ENCODE measurements around the gene SCML1. TPM values are rescaled to one million over a fixed set of nuclear protein-coding genes. Genes with fewer than 3 reads are reported as not detected.

SCML1 gene
- total and polyA plus RNA-seq, 10 of the 15 experiments (the other 5 are each of a cell fraction or from before 2014, with no cell fraction given) = 0.62 to 48.3 (median 1.6) TPM

- BruUV-seq (replicated peaks) = no TSS peak
- no peak for FAIRE-seq
- 35% methylated on average over 2 of the region's 2 CpGs for WGBS (ENCODE audit: insufficient coverage, insufficient replicate concordance, low lambda C conversion rate, missing lambda C conversion rate)
- no peak for TF ChIP-seq GATAD2B (conservative IDR thresholded peaks at IDR 0.05; ENCODE audit: low read depth)
- TF ChIP-seq SIN3A (IDR thresholded peaks at IDR 0.05; ENCODE audit: low read depth, low read length) = no peak
- no peak for TF ChIP-seq ZNF274 (IDR thresholded peaks at IDR 0.05; ENCODE audit: insufficient read depth, insufficient read length)
- no peak for TF ChIP-seq RCOR1 (conservative IDR thresholded peaks at IDR 0.05; ENCODE audit: low read depth, low read length)
- TF ChIP-seq MTA2 (IDR thresholded peaks at IDR 0.05; ENCODE audit: low read depth) = no peak
- no peak for TF ChIP-seq NFYA (IDR thresholded peaks at IDR 0.05; ENCODE audit: borderline replicate concordance, low read depth, low read length)
- no peak for TF ChIP-seq E2F8 (IDR thresholded peaks at IDR 0.05; ENCODE audit: low read depth, partially characterized antibody)
- no peak for TF ChIP-seq ZNF687 (IDR thresholded peaks at IDR 0.05)
- TF ChIP-seq USF2 (IDR thresholded peaks at IDR 0.05; ENCODE audit: borderline replicate concordance, low read depth, low read length) = no peak
- TF ChIP-seq, protein P1, sequence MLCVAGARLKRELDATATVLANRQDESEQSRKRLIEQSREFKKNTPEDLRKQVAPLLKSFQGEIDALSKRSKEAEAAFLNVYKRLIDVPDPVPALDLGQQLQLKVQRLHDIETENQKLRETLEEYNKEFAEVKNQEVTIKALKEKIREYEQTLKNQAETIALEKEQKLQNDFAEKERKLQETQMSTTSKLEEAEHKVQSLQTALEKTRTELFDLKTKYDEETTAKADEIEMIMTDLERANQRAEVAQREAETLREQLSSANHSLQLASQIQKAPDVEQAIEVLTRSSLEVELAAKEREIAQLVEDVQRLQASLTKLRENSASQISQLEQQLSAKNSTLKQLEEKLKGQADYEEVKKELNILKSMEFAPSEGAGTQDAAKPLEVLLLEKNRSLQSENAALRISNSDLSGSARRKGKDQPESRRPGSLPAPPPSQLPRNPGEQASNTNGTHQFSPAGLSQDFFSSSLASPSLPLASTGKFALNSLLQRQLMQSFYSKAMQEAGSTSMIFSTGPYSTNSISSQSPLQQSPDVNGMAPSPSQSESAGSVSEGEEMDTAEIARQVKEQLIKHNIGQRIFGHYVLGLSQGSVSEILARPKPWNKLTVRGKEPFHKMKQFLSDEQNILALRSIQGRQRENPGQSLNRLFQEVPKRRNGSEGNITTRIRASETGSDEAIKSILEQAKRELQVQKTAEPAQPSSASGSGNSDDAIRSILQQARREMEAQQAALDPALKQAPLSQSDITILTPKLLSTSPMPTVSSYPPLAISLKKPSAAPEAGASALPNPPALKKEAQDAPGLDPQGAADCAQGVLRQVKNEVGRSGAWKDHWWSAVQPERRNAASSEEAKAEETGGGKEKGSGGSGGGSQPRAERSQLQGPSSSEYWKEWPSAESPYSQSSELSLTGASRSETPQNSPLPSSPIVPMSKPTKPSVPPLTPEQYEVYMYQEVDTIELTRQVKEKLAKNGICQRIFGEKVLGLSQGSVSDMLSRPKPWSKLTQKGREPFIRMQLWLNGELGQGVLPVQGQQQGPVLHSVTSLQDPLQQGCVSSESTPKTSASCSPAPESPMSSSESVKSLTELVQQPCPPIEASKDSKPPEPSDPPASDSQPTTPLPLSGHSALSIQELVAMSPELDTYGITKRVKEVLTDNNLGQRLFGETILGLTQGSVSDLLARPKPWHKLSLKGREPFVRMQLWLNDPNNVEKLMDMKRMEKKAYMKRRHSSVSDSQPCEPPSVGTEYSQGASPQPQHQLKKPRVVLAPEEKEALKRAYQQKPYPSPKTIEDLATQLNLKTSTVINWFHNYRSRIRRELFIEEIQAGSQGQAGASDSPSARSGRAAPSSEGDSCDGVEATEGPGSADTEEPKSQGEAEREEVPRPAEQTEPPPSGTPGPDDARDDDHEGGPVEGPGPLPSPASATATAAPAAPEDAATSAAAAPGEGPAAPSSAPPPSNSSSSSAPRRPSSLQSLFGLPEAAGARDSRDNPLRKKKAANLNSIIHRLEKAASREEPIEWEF (IDR thresholded peaks at IDR 0.05; ENCODE audit: insufficient replicate concordance, low read depth, low read length) = no peak
- no peak for TF ChIP-seq MEF2A (IDR thresholded peaks at IDR 0.05; ENCODE audit: insufficient read depth, low read depth, low read length)
Observed at GRCh38 chrX:17725181-17725580, 12.1 kb upstream of the SCML1 start.

More at GRCh38 chrX:17725181-17725580, 12.1 kb upstream of the SCML1 start:
- Histone ChIP-seq H3K9me3 (replicated peaks; ENCODE audit: control insufficient read depth, insufficient read depth, low read length) (no peaks in the 10 kb centered on the region), H3K79me2 (ENCODE audit: control insufficient read depth, insufficient read depth, low read length) (no peaks in the 10 kb centered on the region), H3K36me3 (ENCODE audit: control insufficient read depth in 2 of 2, insufficient read depth in 2 of 2, low read length in 1 of 2) (no peaks in the 10 kb centered on the region), H3K4me3 (no peak overlapping the region), H4K20me1 (ENCODE audit: control insufficient read depth, insufficient read depth) (no peaks in the 10 kb centered on the region), H3K9ac (ENCODE audit: control insufficient read depth, insufficient read depth, low read length) (no peak overlapping the region), H3K4me2 (ENCODE audit: control insufficient read depth, insufficient read depth) (no peak overlapping the region), H2AFZ (ENCODE audit: control insufficient read depth, low read depth, low read length) (no peak overlapping the region), H3K27ac (ENCODE audit: control insufficient read depth, insufficient read depth) (no peak overlapping the region), H3K27me3 (replicated peaks in 1 of 2; ENCODE audit: control insufficient read depth in 2 of 2, insufficient read depth in 2 of 2, low read length in 1 of 2) (no peaks in the 10 kb centered on the region), H3K4me1 (ENCODE audit: control insufficient read depth, insufficient read depth, low read length) (no peaks in the 10 kb centered on the region)
- intact Hi-C loops (cut with micrococcal nuclease; ENCODE audit: unreplicated experiment) = no loop called here
- DNase-seq (ENCODE audit: low read depth, low spot score) (no peak), ATAC-seq (no peak)
- SMC1A ChIA-PET (ENCODE audit: uncharacterized antibody, unreplicated experiment) = no interaction called here
- POLR2A ChIA-PET = no interaction called here
- CTCF ChIA-PET = no interaction called here
- in situ Hi-C loops (cut with MboI) = no loop called here
- RAD21 ChIA-PET (ENCODE audit: unreplicated experiment) = no interaction called here
